CD4-positive, alpha-beta memory T cell (primary cell): Measurements from ENCODE around the gene ARG1. TPM values are rescaled to one million over a fixed set of nuclear protein-coding genes. Genes with fewer than 3 reads are reported as not detected.
"Not testable (repeated sequence)": the region's sequence is repeated elsewhere in the genome, so short reads cannot be mapped to it uniquely, and the experiment has no call there.

Source experiments
- CTCF ChIA-PET: fragments of 350-600 bp; sonication (Branson Sonifier 250); formaldehyde crosslinking; loops from one replicate; lab custom pipeline; 2021; ENCODE audit warnings: inconsistent platforms; ENCODE audit not compliant: partially characterized antibody; lab: Charles Lee
- POLR2A ChIA-PET: fragments of 350-600 bp; sonication (Branson Sonifier 250); formaldehyde crosslinking; loops from one replicate; lab custom pipeline; 2021; ENCODE audit not compliant: partially characterized antibody; lab: Charles Lee
- DNase-seq, 5 donors: peaks; one replicate each; pipeline versions ENCODE4 v3.0.0 to v3.0.0-alpha.2; 2020 to 2022; ENCODE audit warnings: mixed read lengths in 1 of 5
- H3K27ac ChIP-seq: one replicate; pipeline ENCODE4 v1.7.0; 2013; ENCODE audit warnings: low read depth, low read length
- H3K27me3 ChIP-seq: 2 replicates; pipeline ENCODE4 v1.7.0; 2013; ENCODE audit warnings: mild to moderate bottlenecking, low read length, moderate library complexity; ENCODE audit not compliant: insufficient read depth
- H3K36me3 ChIP-seq: 2 replicates; pipeline ENCODE4 v1.7.0; 2013; ENCODE audit warnings: mild to moderate bottlenecking, low read length, moderate library complexity; ENCODE audit not compliant: insufficient read depth
- H3K4me1 ChIP-seq: 2 replicates; pipeline ENCODE4 v1.7.0; 2013; ENCODE audit warnings: mild to moderate bottlenecking, low read length, moderate library complexity; ENCODE audit not compliant: insufficient read depth
- H3K4me3 ChIP-seq, 2 donors: one replicate each; pipeline ENCODE4 v1.7.0; 2013; ENCODE audit warnings: low read length in 2 of 2, mild to moderate bottlenecking in 1 of 2
- H3K9me3 ChIP-seq, 2 donors: one replicate each; pipeline ENCODE4 v1.7.0; 2013; ENCODE audit warnings: low read length in 2 of 2, control low read depth in 1 of 2; ENCODE audit not compliant: control insufficient read depth in 1 of 2
- H3K27ac Mint-ChIP-seq, 7 donors: one replicate each; pipeline ENCODE4 v1.8.0; 2020 to 2021; ENCODE audit warnings: mixed read lengths in 7 of 7, mild to moderate bottlenecking in 6 of 7, inconsistent platforms in 3 of 7, moderate library complexity in 3 of 7
- H3K27me3 Mint-ChIP-seq, 2 donors: one replicate each; pipeline ENCODE4 v1.8.0; 2020 to 2021; ENCODE audit warnings: mixed read lengths in 2 of 2
- H3K36me3 Mint-ChIP-seq, 2 donors: one replicate each; pipeline ENCODE4 v1.8.0; 2020 to 2021; ENCODE audit warnings: mixed read lengths in 2 of 2, inconsistent platforms in 1 of 2, mild to moderate bottlenecking in 1 of 2
- H3K4me1 Mint-ChIP-seq, 4 donors: one replicate each; pipeline ENCODE4 v1.8.0; 2020 to 2021; ENCODE audit warnings: mixed read lengths in 4 of 4, mild to moderate bottlenecking in 1 of 4
- H3K4me3 Mint-ChIP-seq, 8 donors: one replicate each; pipeline ENCODE4 v1.8.0; 2020 to 2021; ENCODE audit warnings: mixed read lengths in 8 of 8, mild to moderate bottlenecking in 7 of 8, moderate library complexity in 6 of 8, inconsistent platforms in 3 of 8
- H3K9me3 Mint-ChIP-seq, 8 donors: one replicate each; pipeline ENCODE4 v1.8.0; 2020 to 2021; ENCODE audit warnings: mixed read lengths in 8 of 8, mild to moderate bottlenecking in 5 of 8, inconsistent platforms in 3 of 8, moderate library complexity in 1 of 8
- intact Hi-C: fragments of 100-400 bp; cut with micrococcal nuclease; formaldehyde crosslinking; loops from one replicate; pipeline ENCODE4 v1.15.1; 2023
- polyA plus RNA-seq, 2 donors: library from polyadenylated mRNA; unstranded; fragments of 300-500 nt; fragmentation: Illumina TruSeq; gene quantifications; one replicate each; pipeline ENCODE4 v1.2.3, GENCODE V29; 2021
- total RNA-seq, 2 experiments: library from RNA; stranded (reverse); gene quantifications; one replicate each; pipeline ENCODE4 v1.2.3, GENCODE V29; 2021

Gene ARG1
- total and polyA plus RNA-seq, 4 experiments from 2014 or later, result 1.0 TPM; not detected in 3

GRCh38 chr6:131538615-131539014 lies 34.4 kb upstream of the ARG1 start:
- CTCF ChIA-PET, result interaction anchor here (0.9 to 9.7 kb wide), 4 partner anchors 19 to 360 kb away, joined by 3 to 143 read pairs (median 4); no protein-coding TSS in a partner anchor
- H3K27ac Mint-ChIP-seq, H3K36me3 Mint-ChIP-seq, H3K9me3 ChIP-seq, H3K27me3 ChIP-seq, POLR2A ChIA-PET, H3K4me1 ChIP-seq, H3K4me3 Mint-ChIP-seq, H3K36me3 ChIP-seq, H3K27ac ChIP-seq, H3K4me1 Mint-ChIP-seq, DNase-seq, H3K4me3 ChIP-seq, H3K9me3 Mint-ChIP-seq, intact Hi-C loops: not testable (repeated sequence)
- H3K27me3 Mint-ChIP-seq, result peaks cover 1 to 11% of the 10 kb centered on the region in 2 donors

GRCh38 chr6:131545317-131545716 lies 27.7 kb upstream of the ARG1 start:
- Histone ChIP-seq H3K27ac (no peak overlapping the region), H3K36me3 (no peaks in the 10 kb centered on the region), H3K27me3 (no peaks in the 10 kb centered on the region), H3K4me3 (no peak overlapping the region), H3K9me3 (no peaks in the 10 kb centered on the region), H3K4me1 (no peaks in the 10 kb centered on the region)
- no peak for DNase-seq
- ChIA-PET POLR2A (no interaction called here), CTCF (interaction anchor here (1.2 kb wide), 1 partner anchor 83 kb away, joined by 3 read pairs; no protein-coding TSS in a partner anchor)
- H3K4me1 Mint-ChIP-seq, result no peaks in the 10 kb centered on the region
- intact Hi-C loops, result no loop called here
- H3K4me3 Mint-ChIP-seq, result no peak overlapping the region
- H3K27ac Mint-ChIP-seq, result no peak overlapping the region
- no peaks in the 10 kb centered on the region for H3K36me3 Mint-ChIP-seq
- peaks cover 1 to 3% of the 10 kb centered on the region in 2 donors for H3K27me3 Mint-ChIP-seq
- peaks cover 0 to 3% (median 0%) of the 10 kb centered on the region in 8 donors for H3K9me3 Mint-ChIP-seq

DNA sequence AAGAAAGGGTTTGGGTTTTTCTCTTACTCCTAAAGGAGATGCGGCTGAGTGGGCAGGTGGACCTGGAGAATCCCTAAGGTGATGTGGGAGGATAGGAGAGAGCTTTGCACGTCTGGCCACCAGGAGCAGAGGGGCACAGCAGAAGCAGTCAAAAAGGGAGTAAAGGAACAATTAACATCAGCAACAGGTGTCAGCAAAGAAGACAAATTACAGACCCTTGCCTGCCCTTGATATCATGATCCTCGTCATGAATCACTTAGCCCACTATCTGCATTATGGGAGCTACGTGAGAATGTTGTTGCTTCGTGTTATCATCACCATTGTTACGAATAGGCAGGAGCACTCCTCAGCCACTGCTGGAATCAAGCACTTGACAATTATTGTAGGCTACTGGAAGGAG lies 25.5 kb upstream of the ARG1 start:
- H3K9me3 ChIP-seq, result no peaks in the 10 kb centered on the region
- Mint-ChIP-seq H3K27me3 (peaks cover 0 to 1% of the 10 kb centered on the region in 2 donors), H3K4me3 (no peak overlapping the region), H3K36me3 (no peaks in the 10 kb centered on the region), H3K9me3 (peaks cover 0 to 3% (median 0%) of the 10 kb centered on the region in 8 donors), H3K27ac (no peak overlapping the region), H3K4me1 (no peaks in the 10 kb centered on the region)
- POLR2A ChIA-PET, result no interaction called here
- H3K4me1 ChIP-seq, result no peaks in the 10 kb centered on the region
- H3K27me3 ChIP-seq, result no peaks in the 10 kb centered on the region
- no peak overlapping the region for H3K27ac ChIP-seq
- DNase-seq, result no peak
- H3K4me3 ChIP-seq, result no peak overlapping the region
- H3K36me3 ChIP-seq, result no peaks in the 10 kb centered on the region
- intact Hi-C loops, result no loop called here
- CTCF ChIA-PET, result no interaction called here

DNA sequence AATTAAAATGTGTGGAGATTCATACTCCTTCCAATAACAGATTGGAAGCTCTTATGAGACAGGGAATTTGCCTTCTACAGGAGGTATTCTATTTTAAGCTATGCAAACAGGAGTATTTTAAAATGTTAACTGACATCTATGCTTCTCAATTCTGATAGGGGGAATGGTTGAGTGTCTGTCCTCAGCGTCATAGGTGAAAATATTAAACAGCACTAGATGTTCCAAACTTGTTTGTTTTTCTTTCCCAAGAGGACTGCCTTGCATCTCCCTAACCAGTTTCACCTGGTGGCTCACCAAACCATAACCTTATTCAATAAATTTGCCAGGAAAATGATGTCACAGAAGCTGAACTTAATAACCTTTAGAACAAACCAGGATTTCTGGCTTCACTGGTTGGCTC lies 24.6 kb upstream of the ARG1 start:
- Histone ChIP-seq H3K4me1 (no peaks in the 10 kb centered on the region), H3K27ac (no peak overlapping the region), H3K9me3 (no peaks in the 10 kb centered on the region), H3K4me3 (no peak overlapping the region), H3K36me3 (no peaks in the 10 kb centered on the region), H3K27me3 (no peaks in the 10 kb centered on the region)
- H3K27ac Mint-ChIP-seq, result no peak overlapping the region
- ChIA-PET POLR2A (no interaction called here), CTCF (no interaction called here)
- DNase-seq, result no peak
- no peak overlapping the region for H3K4me3 Mint-ChIP-seq
- no peaks in the 10 kb centered on the region for H3K36me3 Mint-ChIP-seq
- H3K9me3 Mint-ChIP-seq, result peaks cover 0 to 1% (median 0%) of the 10 kb centered on the region in 8 donors
- peaks cover 2 to 4% of the 10 kb centered on the region in 2 donors for H3K27me3 Mint-ChIP-seq
- intact Hi-C loops, result no loop called here
- no peaks in the 10 kb centered on the region for H3K4me1 Mint-ChIP-seq

DNA sequence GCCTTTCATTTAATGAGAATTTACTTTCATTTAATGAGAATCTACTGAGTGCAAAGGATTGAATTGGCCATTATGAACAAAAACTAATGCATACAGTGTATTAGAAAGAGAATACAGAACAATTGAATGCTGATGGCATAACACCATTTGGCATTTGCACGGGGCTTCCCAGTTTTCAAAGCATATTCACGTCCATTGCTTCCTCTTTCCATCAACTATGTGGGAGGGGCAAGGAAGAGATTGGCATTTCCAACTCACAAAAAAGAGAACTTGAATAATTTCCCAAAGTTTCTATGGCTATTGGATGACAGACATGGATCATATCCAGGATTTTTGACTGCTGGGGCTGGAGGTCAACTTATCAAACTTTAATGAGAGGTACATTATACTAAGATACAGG lies 23.2 kb upstream of the ARG1 start:
- peaks cover 2 to 5% of the 10 kb centered on the region in 2 donors for H3K27me3 Mint-ChIP-seq
- CTCF ChIA-PET, result interaction anchor here (0.6 kb wide), 1 partner anchor 674 kb away, joined by 3 read pairs; no protein-coding TSS in a partner anchor
- H3K4me1 Mint-ChIP-seq, result no peaks in the 10 kb centered on the region
- Histone ChIP-seq H3K4me3 (no peak overlapping the region), H3K9me3 (no peaks in the 10 kb centered on the region), H3K27ac (no peak overlapping the region), H3K27me3 (no peaks in the 10 kb centered on the region), H3K36me3 (no peaks in the 10 kb centered on the region), H3K4me1 (no peaks in the 10 kb centered on the region)
- POLR2A ChIA-PET, result no interaction called here
- no peak overlapping the region for H3K27ac Mint-ChIP-seq
- no peaks in the 10 kb centered on the region for H3K9me3 Mint-ChIP-seq
- intact Hi-C loops, result no loop called here
- no peak for DNase-seq
- H3K36me3 Mint-ChIP-seq, result no peaks in the 10 kb centered on the region
- no peak overlapping the region for H3K4me3 Mint-ChIP-seq

DNA sequence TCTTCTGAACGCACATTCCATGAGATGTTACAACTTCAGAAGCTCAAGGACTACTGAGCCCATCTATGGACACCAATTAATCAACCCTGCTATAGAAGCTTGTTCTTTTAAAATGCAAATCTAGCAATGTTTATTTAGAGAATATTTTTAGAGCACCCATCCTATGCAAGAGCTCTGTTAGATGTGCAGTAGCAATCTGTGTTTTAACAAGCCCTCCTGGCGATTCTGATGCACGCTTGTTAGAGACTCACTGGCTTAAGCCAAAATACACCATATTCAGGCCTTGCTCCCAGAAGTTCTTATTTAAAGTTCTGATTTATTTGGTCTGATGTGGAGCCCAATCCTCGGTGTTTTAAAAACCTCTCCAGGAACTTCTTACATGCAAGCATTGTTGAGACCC lies 21.1 kb upstream of the ARG1 start:
- POLR2A ChIA-PET, result no interaction called here
- no peak overlapping the region for H3K27ac Mint-ChIP-seq
- H3K9me3 ChIP-seq, result no peaks in the 10 kb centered on the region
- no peak overlapping the region for H3K4me3 ChIP-seq
- DNase-seq, result no peak
- no peak overlapping the region for H3K27ac ChIP-seq
- intact Hi-C loops, result no loop called here
- no peaks in the 10 kb centered on the region for H3K4me1 ChIP-seq
- no peaks in the 10 kb centered on the region for H3K36me3 Mint-ChIP-seq
- no peaks in the 10 kb centered on the region for H3K4me1 Mint-ChIP-seq
- no peaks in the 10 kb centered on the region for H3K27me3 ChIP-seq
- no peaks in the 10 kb centered on the region for H3K36me3 ChIP-seq
- H3K27me3 Mint-ChIP-seq, result peaks cover 2 to 5% of the 10 kb centered on the region in 2 donors
- no peaks in the 10 kb centered on the region for H3K9me3 Mint-ChIP-seq
- no peak overlapping the region for H3K4me3 Mint-ChIP-seq
- CTCF ChIA-PET, result interaction anchor here (0.8 to 1.2 kb wide), 3 partner anchors 11 to 667 kb away, joined by 3 to 6 read pairs (median 4); no protein-coding TSS in a partner anchor

DNA sequence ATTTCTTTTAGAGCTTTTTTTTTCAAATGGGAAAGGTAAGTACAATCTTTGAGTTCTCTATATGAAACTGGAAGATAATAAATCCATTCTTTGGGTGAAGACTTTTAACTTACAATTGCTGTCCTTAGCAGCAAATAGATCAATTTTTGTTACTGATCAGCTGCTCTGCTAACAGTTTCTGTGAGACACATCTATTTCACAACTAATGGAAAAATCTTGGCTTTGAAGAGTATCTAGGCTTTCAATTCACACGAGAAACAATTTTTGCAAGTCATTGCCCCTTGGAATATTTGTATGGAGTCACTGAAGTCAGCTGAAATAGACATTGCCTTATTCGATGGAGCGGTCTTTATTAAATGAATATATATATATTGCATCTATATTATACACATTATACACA lies 20.5 kb upstream of the ARG1 start:
- Mint-ChIP-seq H3K9me3 (no peaks in the 10 kb centered on the region), H3K27me3 (peaks cover 2 to 5% of the 10 kb centered on the region in 2 donors), H3K36me3 (no peaks in the 10 kb centered on the region), H3K4me3 (no peak overlapping the region), H3K27ac (no peak overlapping the region), H3K4me1 (no peaks in the 10 kb centered on the region)
- no peak overlapping the region for H3K4me3 ChIP-seq
- DNase-seq, result no peak
- H3K27me3 ChIP-seq, result no peaks in the 10 kb centered on the region
- ChIA-PET POLR2A (no interaction called here), CTCF (interaction anchor here (0.8 kb wide), 1 partner anchor 10 kb away, joined by 3 read pairs; no protein-coding TSS in a partner anchor)
- H3K36me3 ChIP-seq, result no peaks in the 10 kb centered on the region
- H3K4me1 ChIP-seq, result no peaks in the 10 kb centered on the region
- no peak overlapping the region for H3K27ac ChIP-seq
- intact Hi-C loops, result no loop called here
- no peaks in the 10 kb centered on the region for H3K9me3 ChIP-seq
